ENCODE data around the gene TNNI3.

Gene TNNI3

GRCh38 chr19:55146078-55146704, 11.3 kb downstream of the TNNI3 start:
- DNase-seq: no peak

GRCh38 chr19:55145232-55145631, 12.3 kb downstream of the TNNI3 start:
- DNase-seq: no peak

- DNase-seq: no peak
Measured at GRCh38 chr19:55141696-55142095, 15.8 kb downstream of the TNNI3 start.

- no peak for DNase-seq
Measured at GRCh38 chr19:55137915-55138314, 19.6 kb downstream of the TNNI3 start.

- no peak for DNase-seq
Measured at GRCh38 chr19:55136399-55137102, 21.0 kb downstream of the TNNI3 start.

- DNase-seq: no peak
Measured at GRCh38 chr19:55134736-55135135, 22.8 kb downstream of the TNNI3 start.

GRCh38 chr19:55133639-55134444, 23.7 kb downstream of the TNNI3 start:
- no peak for DNase-seq

- no peak for DNase-seq
Measured at GRCh38 chr19:55132453-55133129, 24.9 kb downstream of the TNNI3 start.

GRCh38 chr19:55131421-55131820, 26.1 kb downstream of the TNNI3 start:
- DNase-seq: no peak

GRCh38 chr19:55119053-55119452, 38.5 kb downstream of the TNNI3 start:
- DNase-seq: peak; percentile 32

- DNase-seq: no peak
Measured at GRCh38 chr19:55118401-55118991, 39.0 kb downstream of the TNNI3 start.

GRCh38 chr19:55117663-55118391, 39.7 kb downstream of the TNNI3 start:
- peak; percentile 96 for DNase-seq

GRCh38 chr19:55116859-55117662, 40.5 kb downstream of the TNNI3 start, which contains the start of gene PPP1R12C:
Gene PPP1R12C (minus strand): TSS chr19:55117637. CDS start chr19:55117543, 94 bp downstream.
- DNase-seq: peak; percentile 18

- DNase-seq: peak; percentile 41
Measured at GRCh38 chr19:55116232-55116858, 41.2 kb downstream of the TNNI3 start.

GRCh38 chr19:55115446-55116065, 42.0 kb downstream of the TNNI3 start:
- DNase-seq: peak; percentile 23

- DNase-seq: no peak
Measured at GRCh38 chr19:55114566-55115145, 42.9 kb downstream of the TNNI3 start.

GRCh38 chr19:55113570-55114039, 43.9 kb downstream of the TNNI3 start:
- DNase-seq: no peak

GRCh38 chr19:55112777-55113569, 44.6 kb downstream of the TNNI3 start:
- no peak for DNase-seq
